Activated naive CD4-positive, alpha-beta T cell treated with anti-CD3 and anti-CD28 coated beads for 36 hours (primary cell): ENCODE measurements around the gene LDLRAD1. TPM values are rescaled to one million over a fixed set of nuclear protein-coding genes. Genes with fewer than 3 reads are reported as not detected.
A peak's percentile ranks its signal among the peaks of the same experiment; 100 is the strongest.

Experiments used
- microRNA-seq: library from miRNA; unstranded; fragments of <30 nt; microRNA quantifications from one replicate; pipeline ENCODE4 v1.2.0, GENCODE V29; 2022; ENCODE audit warnings: borderline microRNAs expressed, borderline replicate concordance
- total RNA-seq, 2 experiments: library from RNA; stranded (reverse); gene quantifications; one replicate each; pipeline ENCODE4 v1.2.3, GENCODE V29; 2021

The LDLRAD1 gene
- total RNA-seq, 2 experiments from 2014 or later = not detected

Small RNAs within 50 kb of the gene (microRNA-seq; reads per million reads assigned to microRNA genes)
- 6.6 reads per million, percentile 9 among the genes with 10 or more reads in this experiment for gene MIR4781

Other genes with a start within 250 kb of the LDLRAD1 start
- gene NDC1, start 179.9 kb downstream of the LDLRAD1 start, total RNA-seq = 10 to 100 TPM; 25.9 to 27.9 TPM
- 10 to 100 TPM; 22.2 to 22.4 TPM for gene YIPF1, start 128.4 kb downstream of the LDLRAD1 start, total RNA-seq
- gene DIO1, start 124.0 kb downstream of the LDLRAD1 start, total RNA-seq = not detected
- 10 to 100 TPM; 46.2 to 48.7 TPM for gene IFT25, start 72.5 kb downstream of the LDLRAD1 start, total RNA-seq
- 10 to 100 TPM; 19.9 to 21.3 TPM for gene LRRC42, start 71.8 kb downstream of the LDLRAD1 start, total RNA-seq
- 100 to 1,000 TPM; 140 to 142 TPM for gene TMEM59, start 35.0 kb upstream of the LDLRAD1 start, total RNA-seq
- gene TCEANC2, start 35.4 kb upstream of the LDLRAD1 start, total RNA-seq = 10 to 100 TPM; 13.0 TPM
- gene CDCP2, start 134.8 kb upstream of the LDLRAD1 start, total RNA-seq = not detected
- gene CYB5RL, start 181.8 kb upstream of the LDLRAD1 start, total RNA-seq = 10 to 100 TPM; 12.7 to 13.6 TPM
- 100 to 1,000 TPM; 203 to 211 TPM for gene MRPL37, start 182.0 kb upstream of the LDLRAD1 start, total RNA-seq